Measurements from ENCODE around the gene MECP2.

The MECP2 gene

DNA sequence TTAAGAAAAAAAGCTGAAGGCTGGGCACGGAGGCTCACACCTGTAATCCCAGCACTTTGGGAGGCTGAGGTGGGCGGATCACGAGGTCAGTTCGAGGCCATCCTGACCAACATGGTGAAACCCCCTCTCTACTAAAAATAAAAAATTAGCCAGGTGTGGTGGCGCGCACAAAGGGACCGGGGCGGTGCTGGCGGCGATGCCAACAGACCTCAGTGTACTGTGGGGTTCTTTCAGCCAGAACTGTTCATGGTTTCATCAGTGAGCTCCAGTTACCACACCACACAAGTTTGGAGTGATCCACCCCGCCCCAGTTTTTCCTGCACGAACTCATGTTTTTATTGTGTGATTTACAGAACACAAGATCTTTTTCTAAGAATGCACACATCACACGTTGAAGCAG, 56.7 kb downstream of the MECP2 start:
- Histone ChIP-seq H3K9ac (ENCODE audit: low read depth, low read length) (no peak overlapping the region), H3K4me1 (ENCODE audit: insufficient read depth, low read length) (peaks cover 13% of the 10 kb centered on the region), H3K9me3 (ENCODE audit: control insufficient read depth, insufficient read depth, low read length) (no peaks in the 10 kb centered on the region), H3K36me3 (ENCODE audit: insufficient read depth, low read length) (no peaks in the 10 kb centered on the region)

DNA sequence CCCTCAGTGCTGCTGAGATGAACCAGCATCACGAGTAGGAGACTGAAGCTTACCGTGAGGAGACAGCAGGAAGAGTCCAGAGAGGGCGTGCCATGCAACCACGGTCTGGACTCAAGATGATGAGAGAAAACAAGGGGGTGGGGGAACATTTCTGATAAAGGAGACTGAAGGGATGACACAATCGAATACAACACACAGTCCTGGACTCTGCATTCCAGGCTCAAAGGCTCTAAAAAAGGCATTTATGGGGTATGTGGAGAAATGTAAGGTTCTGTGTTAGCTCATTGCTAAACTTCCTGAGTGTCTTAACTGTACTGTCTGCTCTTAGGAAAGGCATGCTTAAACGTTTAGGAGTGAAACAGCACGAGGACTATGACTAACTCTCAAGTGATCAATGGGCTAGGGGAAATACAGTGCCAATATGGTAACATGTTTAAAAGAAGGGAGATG, 57.2 kb downstream of the MECP2 start:
- Histone ChIP-seq H3K4me1 (ENCODE audit: insufficient read depth, low read length) (peaks cover 14% of the 10 kb centered on the region), H3K9ac (ENCODE audit: low read depth, low read length) (no peak overlapping the region), H3K9me3 (ENCODE audit: control insufficient read depth, insufficient read depth, low read length) (no peaks in the 10 kb centered on the region), H3K36me3 (ENCODE audit: insufficient read depth, low read length) (no peaks in the 10 kb centered on the region)

- Histone ChIP-seq H3K36me3 (ENCODE audit: insufficient read depth, low read length) (no peaks in the 10 kb centered on the region), H3K9ac (ENCODE audit: low read depth, low read length) (no peak overlapping the region), H3K9me3 (ENCODE audit: control insufficient read depth, insufficient read depth, low read length) (no peaks in the 10 kb centered on the region), H3K4me1 (ENCODE audit: insufficient read depth, low read length) (peaks cover 14% of the 10 kb centered on the region)
Measured at GRCh38 chrX:154039577-154039976, 57.9 kb downstream of the MECP2 start.

DNA sequence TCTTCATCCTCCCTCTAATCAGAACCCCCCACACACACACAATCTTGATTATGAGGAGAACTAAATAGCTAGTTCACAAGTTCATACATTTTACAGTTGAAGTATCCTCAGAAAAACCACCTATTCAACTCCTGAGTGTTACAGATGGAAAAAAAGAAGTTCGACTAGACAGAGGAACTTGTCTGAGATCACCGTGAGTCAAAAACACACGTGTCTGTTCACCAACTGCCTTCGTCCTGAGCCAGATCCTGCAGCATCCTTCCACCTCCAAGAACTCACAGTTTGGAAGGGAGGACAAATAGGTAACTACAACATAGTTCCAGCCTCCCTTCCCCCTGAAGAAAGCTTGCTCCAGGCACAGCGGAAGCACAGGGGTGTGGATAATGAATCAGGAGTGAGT, 58.9 kb downstream of the MECP2 start:
- H3K9ac ChIP-seq (ENCODE audit: low read depth, low read length), result no peak overlapping the region
- H3K4me1 ChIP-seq (ENCODE audit: insufficient read depth, low read length), result peaks cover 11% of the 10 kb centered on the region
- no peaks in the 10 kb centered on the region for H3K9me3 ChIP-seq (ENCODE audit: control insufficient read depth, insufficient read depth, low read length)
- no peaks in the 10 kb centered on the region for H3K36me3 ChIP-seq (ENCODE audit: insufficient read depth, low read length)

DNA sequence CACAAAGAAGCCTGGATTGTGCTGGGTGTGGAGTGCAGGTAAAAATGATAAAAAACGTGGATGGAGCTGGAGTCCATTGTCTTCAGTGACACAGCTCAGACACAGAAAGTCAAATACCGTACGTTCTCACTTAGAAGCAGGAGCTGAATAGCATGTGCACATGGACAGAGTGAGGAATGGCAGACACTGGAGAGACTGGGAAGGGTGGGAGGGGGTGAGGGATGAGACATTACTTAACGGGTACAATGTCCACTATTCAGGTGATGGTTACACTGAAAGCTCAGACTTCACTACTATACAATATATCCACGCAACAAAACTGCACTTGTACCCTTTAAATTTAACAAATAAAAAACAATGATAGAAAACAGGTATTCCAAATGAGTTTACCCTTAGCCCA, 59.8 kb downstream of the MECP2 start:
- Histone ChIP-seq H3K9me3 (ENCODE audit: control insufficient read depth, insufficient read depth, low read length) (no peaks in the 10 kb centered on the region), H3K36me3 (ENCODE audit: insufficient read depth, low read length) (no peaks in the 10 kb centered on the region), H3K4me1 (ENCODE audit: insufficient read depth, low read length) (peaks cover 15% of the 10 kb centered on the region), H3K9ac (ENCODE audit: low read depth, low read length) (no peak overlapping the region)

DNA sequence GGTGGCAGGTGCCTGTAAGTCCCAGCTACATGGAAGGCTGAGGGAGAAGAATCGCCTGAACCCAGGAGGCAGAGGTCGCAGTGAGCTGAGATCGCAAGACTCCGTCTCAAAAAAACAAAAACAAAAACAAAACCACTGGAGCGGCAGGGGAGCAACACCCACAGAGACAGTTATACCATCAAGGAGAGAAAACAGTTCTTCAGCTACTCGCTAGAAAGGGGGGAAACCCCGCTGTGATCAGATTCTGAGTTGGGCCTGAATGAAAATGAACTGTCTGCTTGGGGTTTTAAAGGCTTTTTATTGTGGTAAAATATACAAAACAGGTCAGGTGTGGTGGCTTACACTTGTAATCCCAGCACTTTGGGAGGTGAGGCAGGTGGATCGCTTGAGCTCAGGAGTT, 61.0 kb downstream of the MECP2 start:
- Histone ChIP-seq H3K9ac (ENCODE audit: low read depth, low read length) (no peak overlapping the region; the same call in 1 of the 2 replicates), H3K36me3 (ENCODE audit: insufficient read depth, low read length) (no peaks in the 10 kb centered on the region; the same call in 1 of the 2 replicates), H3K9me3 (ENCODE audit: control insufficient read depth, insufficient read depth, low read length) (no peaks in the 10 kb centered on the region), H3K4me1 (ENCODE audit: insufficient read depth, low read length) (peaks cover 15% of the 10 kb centered on the region)

DNA sequence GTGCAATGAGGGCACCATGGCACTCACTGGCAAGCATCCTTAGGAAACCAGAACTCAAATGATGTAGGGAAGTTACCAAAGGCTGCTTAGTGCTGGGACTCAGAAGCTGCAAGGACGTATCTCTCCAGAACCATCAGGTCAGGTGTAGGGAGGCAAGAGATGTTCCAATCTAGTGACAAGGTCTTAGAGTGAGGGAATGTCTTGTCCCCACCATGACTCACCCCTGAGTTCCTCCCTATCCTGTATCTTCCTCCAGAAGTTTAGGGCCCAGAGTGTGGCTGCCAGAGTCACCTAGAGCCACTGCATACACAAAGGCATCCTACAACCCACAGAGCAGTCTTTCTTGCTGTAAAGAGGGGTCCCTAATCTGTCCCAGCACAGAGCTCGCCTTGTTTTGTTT, 63.7 kb downstream of the MECP2 start:
- no peak overlapping the region for H3K9ac ChIP-seq (ENCODE audit: low read depth, low read length)
- H3K36me3 ChIP-seq (ENCODE audit: insufficient read depth, low read length), result no peaks in the 10 kb centered on the region; the same call in 1 of the 2 replicates
- peaks cover 10% of the 10 kb centered on the region for H3K4me1 ChIP-seq (ENCODE audit: insufficient read depth, low read length)
- no peaks in the 10 kb centered on the region for H3K9me3 ChIP-seq (ENCODE audit: control insufficient read depth, insufficient read depth, low read length)

GRCh38 chrX:154032653-154033052, 64.9 kb downstream of the MECP2 start:
- H3K9ac ChIP-seq (ENCODE audit: low read depth, low read length), result no peak overlapping the region
- no peaks in the 10 kb centered on the region for H3K9me3 ChIP-seq (ENCODE audit: control insufficient read depth, insufficient read depth, low read length)
- peaks cover 10% of the 10 kb centered on the region for H3K4me1 ChIP-seq (ENCODE audit: insufficient read depth, low read length)
- H3K36me3 ChIP-seq (ENCODE audit: insufficient read depth, low read length), result no peaks in the 10 kb centered on the region; the same call in 1 of the 2 replicates

- Histone ChIP-seq H3K36me3 (ENCODE audit: insufficient read depth, low read length) (no peaks in the 10 kb centered on the region; the same call in 1 of the 2 replicates), H3K9me3 (ENCODE audit: control insufficient read depth, insufficient read depth, low read length) (no peaks in the 10 kb centered on the region), H3K4me1 (ENCODE audit: insufficient read depth, low read length) (peaks cover 10% of the 10 kb centered on the region), H3K9ac (ENCODE audit: low read depth, low read length) (no peak overlapping the region)
Measured at GRCh38 chrX:154032160-154032559, 65.4 kb downstream of the MECP2 start.

- Histone ChIP-seq H3K9me3 (ENCODE audit: control insufficient read depth, insufficient read depth, low read length) (no peaks in the 10 kb centered on the region), H3K9ac (ENCODE audit: low read depth, low read length) (no peak overlapping the region), H3K4me1 (ENCODE audit: insufficient read depth, low read length) (peaks cover 4% of the 10 kb centered on the region; the same call in 1 of the 2 replicates), H3K36me3 (ENCODE audit: insufficient read depth, low read length) (no peaks in the 10 kb centered on the region; the same call in 1 of the 2 replicates)
Measured at GRCh38 chrX:154030715-154031305, 66.7 kb downstream of the MECP2 start.

- no peaks in the 10 kb centered on the region; the same call in 1 of the 2 replicates for H3K36me3 ChIP-seq (ENCODE audit: insufficient read depth, low read length)
- no peak overlapping the region for H3K9ac ChIP-seq (ENCODE audit: low read depth, low read length)
- no peaks in the 10 kb centered on the region for H3K9me3 ChIP-seq (ENCODE audit: control insufficient read depth, insufficient read depth, low read length)
- H3K4me1 ChIP-seq (ENCODE audit: insufficient read depth, low read length), result peaks cover 7% of the 10 kb centered on the region
Measured at GRCh38 chrX:154030266-154030665, 67.3 kb downstream of the MECP2 start.

DNA sequence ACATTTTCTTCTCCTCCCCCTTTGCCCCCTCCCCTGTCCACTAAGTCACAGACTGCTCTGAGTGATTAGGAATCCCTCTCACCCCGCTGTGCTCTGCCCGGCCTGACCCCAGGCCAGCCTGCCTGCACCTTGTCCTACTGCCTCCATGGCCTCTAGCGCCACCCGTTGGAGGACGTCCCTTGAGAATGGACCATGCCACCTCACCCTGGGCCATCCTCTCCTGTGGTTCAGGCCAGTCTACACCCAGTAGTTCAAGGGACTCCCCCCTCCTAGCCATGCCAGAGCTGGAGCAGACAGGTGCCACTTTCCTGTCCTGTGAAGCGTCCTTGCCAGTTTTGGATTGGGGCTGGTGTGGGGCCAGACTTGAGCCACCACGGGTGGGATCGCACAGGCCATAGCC, 68.1 kb downstream of the MECP2 start:
- Histone ChIP-seq H3K9ac (ENCODE audit: low read depth, low read length) (no peak overlapping the region), H3K9me3 (ENCODE audit: control insufficient read depth, insufficient read depth, low read length) (no peaks in the 10 kb centered on the region), H3K4me1 (ENCODE audit: insufficient read depth, low read length) (peaks cover 9% of the 10 kb centered on the region), H3K36me3 (ENCODE audit: insufficient read depth, low read length) (no peaks in the 10 kb centered on the region; the same call in 1 of the 2 replicates)

DNA sequence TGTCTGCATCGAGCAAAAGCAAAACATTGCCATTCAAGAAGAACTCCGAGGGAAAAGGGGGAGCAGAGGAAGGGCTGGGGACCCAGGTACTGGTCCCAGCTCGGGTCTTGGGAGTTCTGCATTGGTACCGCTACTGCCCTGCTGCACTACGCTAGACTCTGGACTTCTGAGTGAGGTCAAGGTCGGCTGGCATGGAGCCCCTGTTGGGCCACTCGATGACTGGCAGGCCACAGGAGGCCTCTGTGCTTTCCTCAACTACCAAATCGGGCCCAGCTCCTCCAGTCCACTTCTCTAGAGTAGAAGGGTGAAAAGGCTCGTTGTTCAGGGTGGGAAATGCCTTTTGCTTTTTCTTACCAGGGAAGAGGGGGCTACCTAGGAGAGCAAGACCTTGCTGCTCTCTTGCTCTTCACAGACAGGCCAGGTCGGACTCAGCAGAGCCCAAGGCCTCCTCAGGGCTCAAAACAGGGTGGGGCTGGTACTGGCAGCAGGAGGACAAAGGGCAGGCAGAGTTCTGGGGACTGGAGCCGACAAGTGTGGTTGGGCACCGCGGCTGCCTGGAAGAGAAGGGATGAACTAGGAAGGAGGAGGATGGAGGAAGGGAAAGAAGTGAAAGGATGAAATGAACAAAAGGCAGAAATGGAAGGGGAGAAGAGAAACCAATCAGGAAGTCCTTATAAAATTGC, 68.9 kb downstream of the MECP2 start:
- Histone ChIP-seq H3K4me1 (ENCODE audit: insufficient read depth, low read length) (peaks cover 9% of the 10 kb centered on the region), H3K9ac (ENCODE audit: low read depth, low read length) (no peak overlapping the region), H3K9me3 (ENCODE audit: control insufficient read depth, insufficient read depth, low read length) (no peaks in the 10 kb centered on the region), H3K36me3 (ENCODE audit: insufficient read depth, low read length) (no peaks in the 10 kb centered on the region; the same call in 1 of the 2 replicates)

DNA sequence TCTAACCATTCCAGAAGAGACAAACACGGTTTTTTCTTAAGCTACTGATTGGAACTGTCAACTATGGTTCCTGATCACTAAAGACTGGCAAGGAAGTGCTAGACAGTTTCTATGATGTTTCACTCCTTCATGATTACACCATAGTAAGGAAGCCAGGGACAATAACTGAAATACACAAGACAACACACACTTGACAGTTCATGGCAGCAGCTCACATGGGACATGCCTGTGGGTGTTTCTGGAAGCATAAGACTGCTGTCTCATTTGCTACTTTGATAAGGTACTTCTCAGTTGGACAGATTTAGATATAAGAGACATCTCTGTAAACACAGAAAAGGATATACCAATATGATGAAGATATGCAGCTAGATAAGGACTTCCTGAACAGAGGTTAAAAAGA, 69.5 kb downstream of the MECP2 start:
- Histone ChIP-seq H3K9ac (ENCODE audit: low read depth, low read length) (no peak overlapping the region), H3K36me3 (ENCODE audit: insufficient read depth, low read length) (no peaks in the 10 kb centered on the region; the same call in 1 of the 2 replicates), H3K9me3 (ENCODE audit: control insufficient read depth, insufficient read depth, low read length) (no peaks in the 10 kb centered on the region), H3K4me1 (ENCODE audit: insufficient read depth, low read length) (peaks cover 5% of the 10 kb centered on the region)

DNA sequence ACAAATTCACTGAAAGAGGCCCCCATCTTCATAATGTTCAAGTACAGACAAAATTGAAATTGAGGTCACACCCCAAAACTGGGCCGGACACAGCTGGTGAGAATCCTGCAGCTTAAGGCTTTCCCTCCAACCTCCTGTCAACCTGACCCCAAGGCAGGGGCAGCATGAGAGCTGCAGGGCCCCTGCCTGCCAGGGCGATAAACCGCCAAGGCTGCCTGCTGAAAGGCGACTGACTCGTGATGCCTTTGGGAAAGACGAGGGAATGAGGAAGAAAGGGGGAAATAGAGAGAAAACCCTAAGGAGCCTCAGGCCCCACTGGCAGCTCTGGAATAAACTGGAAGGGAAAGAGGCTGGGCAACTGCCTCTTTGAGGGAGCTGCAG, 70.5 kb downstream of the MECP2 start:
- Histone ChIP-seq H3K36me3 (ENCODE audit: insufficient read depth, low read length) (no peaks in the 10 kb centered on the region; the same call in 1 of the 2 replicates), H3K9me3 (ENCODE audit: control insufficient read depth, insufficient read depth, low read length) (no peaks in the 10 kb centered on the region), H3K4me1 (ENCODE audit: insufficient read depth, low read length) (peaks cover 14% of the 10 kb centered on the region), H3K9ac (ENCODE audit: low read depth, low read length) (no peak overlapping the region)

Measured in ES-I3 (cell line).